Endothelial cell of umbilical vein (primary cell): Measurements from ENCODE around the gene TMEM131. TPM values are rescaled to one million over a fixed set of nuclear protein-coding genes. Genes with fewer than 3 reads are reported as not detected.

Experiments used
- BruUV-seq: library from RNA; stranded (reverse); fragments of 400-500 nt; replicated peaks from 2 replicates; lab custom pipeline; 2021; lab: Mats Ljungman, UMichigan
- CTCF ChIA-PET: fragments of 300-600, 350-600 bp; sonication (Branson Sonifier 250); formaldehyde crosslinking; loops from one replicate; lab custom pipeline; 2021; ENCODE audit warnings: antibody characterized with exemption, inconsistent platforms; lab: Charles Lee
- POLR2A ChIA-PET: fragments of 300-600, 350-600 bp; sonication (Branson Sonifier 250); formaldehyde crosslinking; loops from one replicate; lab custom pipeline; 2021; ENCODE audit warnings: antibody characterized with exemption, inconsistent platforms; lab: Charles Lee
- DNase-seq: peaks from one replicate; pipeline ENCODE4 v3.0.0-alpha.2; 2011; ENCODE audit warnings: low read depth, low spot score
- FAIRE-seq: peaks from 2 replicates; lab custom pipeline; 2011; peaks lifted over from hg19 to GRCh38; lab: Jason Lieb, UNC
- H2AFZ ChIP-seq: 2 replicates; pipeline ENCODE4 v1.6.0; 2012; ENCODE audit warnings: low read depth, low read length, control low read depth, inconsistent platforms
- H3K27ac ChIP-seq: 2 replicates; pipeline ENCODE4 v1.5.1; 2011; ENCODE audit warnings: low read depth, mild to moderate bottlenecking, control low read depth, low read length, moderate library complexity; ENCODE audit not compliant: insufficient read depth
- H3K27me3 ChIP-seq, 2 experiments: 2 replicates each; pipeline versions ENCODE4 v1.6.0 to v1.6.1; 2011; ENCODE audit warnings: low read length in 2 of 2, mixed read lengths in 1 of 2; ENCODE audit not compliant: control insufficient read depth in 2 of 2, insufficient read depth in 2 of 2
- H3K36me3 ChIP-seq, 2 experiments: 2 replicates in 1 of 2; 3 replicates in 1 of 2; pipeline ENCODE4 v1.5.1; 2011; ENCODE audit warnings: low read length in 2 of 2, mild to moderate bottlenecking in 1 of 2, moderate library complexity in 1 of 2; ENCODE audit not compliant: control insufficient read depth in 2 of 2, insufficient read depth in 2 of 2; ENCODE audit errors: extremely low read depth in 1 of 2
- H3K4me1 ChIP-seq: 3 replicates; pipeline ENCODE4 v1.5.1; 2011; ENCODE audit warnings: mild to moderate bottlenecking, low read length; ENCODE audit not compliant: control insufficient read depth, insufficient read depth; ENCODE audit errors: extremely low read depth
- H3K4me2 ChIP-seq: 2 replicates; pipeline ENCODE4 v1.6.1; 2011; ENCODE audit warnings: low read length, control low read depth, mixed read lengths; ENCODE audit not compliant: insufficient read depth
- H3K4me3 ChIP-seq, 3 experiments: fragments of 200-600 bp in 1 of 3; sonication (generic), shearing (Covaris generic) in 1 of 3; replicated peaks in 1 of 3; 2 replicates each; pipeline ENCODE4 v1.5.1; 2011 to 2016; ENCODE audit warnings: control low read depth in 3 of 3, low read length in 3 of 3, mild to moderate bottlenecking in 2 of 3, inconsistent platforms in 1 of 3, low read depth in 1 of 3, moderate library complexity in 1 of 3; ENCODE audit not compliant: insufficient read depth in 1 of 3
- H3K79me2 ChIP-seq: 2 replicates; pipeline ENCODE4 v1.6.0; 2012; ENCODE audit warnings: low read length, inconsistent platforms; ENCODE audit not compliant: control insufficient read depth, insufficient read depth
- H3K9ac ChIP-seq: replicated peaks from 2 replicates; pipeline ENCODE3; 2011; ENCODE audit warnings: low read length, control low read depth; ENCODE audit not compliant: insufficient read depth; ENCODE audit errors: extremely low read depth
- H3K9me1 ChIP-seq: replicated peaks from 3 replicates; pipeline ENCODE4 v1.6.0; 2011; ENCODE audit warnings: mild to moderate bottlenecking, low read length; ENCODE audit not compliant: control insufficient read depth, insufficient read depth; ENCODE audit errors: extremely low read depth
- H3K9me3 ChIP-seq: replicated peaks from 2 replicates; pipeline ENCODE4 v1.5.1; 2012; ENCODE audit warnings: low read length, inconsistent platforms; ENCODE audit not compliant: control insufficient read depth, insufficient read depth
- H4K20me1 ChIP-seq: replicated peaks from 2 replicates; pipeline ENCODE3; 2011; ENCODE audit warnings: mild to moderate bottlenecking, low read length; ENCODE audit not compliant: control insufficient read depth, insufficient read depth; ENCODE audit errors: extremely low read depth
- EZH2 ChIP-seq: IDR thresholded peaks from 2 replicates; pipeline ENCODE4 v1.6.1; 2012; ENCODE audit warnings: borderline replicate concordance, low read depth, mild to moderate bottlenecking, moderate library complexity, low read length, inconsistent platforms; ENCODE audit not compliant: severe bottlenecking
- FOS ChIP-seq: IDR thresholded peaks from 2 replicates; pipeline ENCODE4 v1.6.1; 2011; ENCODE audit warnings: mild to moderate bottlenecking, low read length, moderate library complexity, borderline replicate concordance; ENCODE audit not compliant: insufficient read depth
- GATA2 ChIP-seq: IDR thresholded peaks from 2 replicates; pipeline ENCODE4 v1.7.0; 2011; ENCODE audit warnings: low read depth, mild to moderate bottlenecking, moderate library complexity, mixed read lengths, low read length; ENCODE audit not compliant: insufficient read length, insufficient read depth
- JUN ChIP-seq: IDR thresholded peaks from 2 replicates; pipeline ENCODE4 v1.6.1; 2011; ENCODE audit warnings: borderline replicate concordance, low read depth; ENCODE audit not compliant: insufficient read length, insufficient read depth
- MYC ChIP-seq: IDR thresholded peaks from one replicate; pipeline ENCODE4 v1.6.1; 2011; ENCODE audit warnings: mild to moderate bottlenecking, low read depth, low read length
- POLR2A ChIP-seq: IDR thresholded peaks from 2 replicates; pipeline ENCODE4 v1.6.1; 2012; ENCODE audit warnings: low read depth, mild to moderate bottlenecking, control low read depth, low read length
- POLR2AphosphoS5 ChIP-seq: IDR thresholded peaks from 2 replicates; pipeline ENCODE4 v1.6.1; 2012; ENCODE audit warnings: low read depth, mild to moderate bottlenecking, control low read depth, low read length, moderate library complexity; ENCODE audit not compliant: insufficient read depth
- dilution Hi-C: fragments of 300-500 bp; cut with MboI; formaldehyde crosslinking; loops from one replicate; pipeline ENCODE4 v1.15.0; 2019; ENCODE audit warnings: low sequenced_read_pairs; ENCODE audit not compliant: extremely low pct_ligation_motif_present
- intact Hi-C: fragments of 100-400 bp; cut with micrococcal nuclease; formaldehyde crosslinking; loops from one replicate; pipeline ENCODE4 v1.10.0; 2022
- polyA plus RNA-seq, 4 experiments: library from polyadenylated mRNA; depleted of rRNA in 3 of 4; stranded (reverse) in 3 of 4; unstranded in 1 of 4; fragments of >200 nt; gene quantifications; 2 replicates each; pipeline versions ENCODE4 v1.2.1 to v1.2.3, GENCODE V29; 2011 to 2012; ENCODE audit warnings: missing spikeins in 1 of 4
- total RNA-seq: library from RNA; stranded (reverse); gene quantifications from 2 replicates; pipeline ENCODE4 v1.2.3, GENCODE V29; 2021
- TF ChIP-seq, protein P1 (sequence below): IDR thresholded peaks from 2 replicates; pipeline ENCODE4 v1.6.1; 2011; ENCODE audit not compliant: insufficient read depth, insufficient read length
- TF ChIP-seq, protein P2 (sequence below), 2 donors: IDR thresholded peaks; 1 replicate in 1 of 2; 2 replicates in 1 of 2; pipeline ENCODE4 v1.5.1; 2011; ENCODE audit warnings: low read length in 2 of 2, mild to moderate bottlenecking in 2 of 2, moderate library complexity in 2 of 2, control low read depth in 1 of 2, inconsistent platforms in 1 of 2, low read depth in 1 of 2; ENCODE audit not compliant: insufficient read depth in 1 of 2; ENCODE audit errors: extremely low read depth in 1 of 2

Gene TMEM131
- total and polyA plus RNA-seq, 2 donors (not counting 3 experiments of a cell fraction or from before 2014, with no cell fraction given): 12.2 to 28.6 TPM

DNA sequence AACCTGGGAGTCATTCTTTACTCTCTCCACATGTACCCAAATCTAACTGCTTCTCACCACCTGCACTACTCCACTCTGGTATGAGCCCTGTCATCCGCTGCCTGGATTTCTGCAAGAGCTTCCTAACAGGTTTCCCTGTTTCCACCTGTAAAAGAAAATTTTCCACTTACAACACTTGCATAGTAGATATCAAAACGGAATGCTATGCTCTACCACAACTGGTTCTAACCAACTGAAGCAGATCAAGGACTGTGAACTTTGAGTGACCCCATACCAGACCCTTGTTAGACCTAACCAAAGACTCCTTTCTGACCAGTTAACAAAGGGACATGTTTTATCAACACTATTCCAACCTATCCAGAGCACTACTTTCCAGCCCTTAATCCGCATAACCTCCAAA, 3.8 kb upstream of the TMEM131 start:
- no TSS peak for BruUV-seq
- Histone ChIP-seq H3K4me1 (peaks cover 2% of the 10 kb centered on the region), H3K27me3 (peaks cover 9 to 10% of the 10 kb centered on the region in 2 experiments), H3K36me3 (no peaks in the 10 kb centered on the region), H4K20me1 (no peaks in the 10 kb centered on the region), H3K4me2 (no peak overlapping the region), H3K4me3 (no peak overlapping the region), H2AFZ (no peak overlapping the region), H3K27ac (no peak overlapping the region), H3K79me2 (peaks cover 6% of the 10 kb centered on the region), H3K9ac (no peak overlapping the region), H3K9me3 (no peaks in the 10 kb centered on the region), H3K9me1 (no peaks in the 10 kb centered on the region)
- FAIRE-seq: no peak
- POLR2A ChIA-PET: no interaction called here
- CTCF ChIA-PET: no interaction called here
- no peak for DNase-seq
- intact Hi-C loops (no loop called here), dilution Hi-C loops (no loop called here)
- TF ChIP-seq, protein P1, sequence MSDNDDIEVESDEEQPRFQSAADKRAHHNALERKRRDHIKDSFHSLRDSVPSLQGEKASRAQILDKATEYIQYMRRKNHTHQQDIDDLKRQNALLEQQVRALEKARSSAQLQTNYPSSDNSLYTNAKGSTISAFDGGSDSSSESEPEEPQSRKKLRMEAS: no peak
- TF ChIP-seq POLR2A: no peak
- no peak for TF ChIP-seq FOS
- TF ChIP-seq JUN: no peak
- no peak for TF ChIP-seq EZH2
- TF ChIP-seq POLR2AphosphoS5: no peak
- TF ChIP-seq, protein P2, sequence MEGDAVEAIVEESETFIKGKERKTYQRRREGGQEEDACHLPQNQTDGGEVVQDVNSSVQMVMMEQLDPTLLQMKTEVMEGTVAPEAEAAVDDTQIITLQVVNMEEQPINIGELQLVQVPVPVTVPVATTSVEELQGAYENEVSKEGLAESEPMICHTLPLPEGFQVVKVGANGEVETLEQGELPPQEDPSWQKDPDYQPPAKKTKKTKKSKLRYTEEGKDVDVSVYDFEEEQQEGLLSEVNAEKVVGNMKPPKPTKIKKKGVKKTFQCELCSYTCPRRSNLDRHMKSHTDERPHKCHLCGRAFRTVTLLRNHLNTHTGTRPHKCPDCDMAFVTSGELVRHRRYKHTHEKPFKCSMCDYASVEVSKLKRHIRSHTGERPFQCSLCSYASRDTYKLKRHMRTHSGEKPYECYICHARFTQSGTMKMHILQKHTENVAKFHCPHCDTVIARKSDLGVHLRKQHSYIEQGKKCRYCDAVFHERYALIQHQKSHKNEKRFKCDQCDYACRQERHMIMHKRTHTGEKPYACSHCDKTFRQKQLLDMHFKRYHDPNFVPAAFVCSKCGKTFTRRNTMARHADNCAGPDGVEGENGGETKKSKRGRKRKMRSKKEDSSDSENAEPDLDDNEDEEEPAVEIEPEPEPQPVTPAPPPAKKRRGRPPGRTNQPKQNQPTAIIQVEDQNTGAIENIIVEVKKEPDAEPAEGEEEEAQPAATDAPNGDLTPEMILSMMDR (IDR thresholded peaks at IDR 0.05; ENCODE audit: extremely low read depth in 1 of 2, insufficient read depth in 1 of 2, low read depth in 1 of 2, low read length in 2 of 2): no peak
- no peak for TF ChIP-seq MYC
- no peak for TF ChIP-seq GATA2
